RWPE2 (cell line): ENCODE data around the gene CNBD2.
"Not testable (repeated sequence)": the region's sequence is repeated elsewhere in the genome, so short reads cannot be mapped to it uniquely, and the experiment has no call there.

ENCODE experiments used
- ATAC-seq: fragments of 200-7000 bp; cut with Tn5 transposase; 3 replicates; pipeline ENCODE4 v1.9.1; 2021; ENCODE audit warnings: low read depth
- DNase-seq: peaks from one replicate; pipeline ENCODE4 v3.0.0-alpha.2; 2020; ENCODE audit warnings: low spot score
- H3K27ac ChIP-seq: fragments of 450-650 bp; 2 replicates; pipeline ENCODE4 v1.5.1; 2017; ENCODE audit warnings: mild to moderate bottlenecking; ENCODE audit not compliant: poor library complexity, severe bottlenecking
- H3K27me3 ChIP-seq: fragments of 250-450 bp; sonication (Bioruptor Pico); 2 replicates; pipeline ENCODE4 v1.5.1; 2021; ENCODE audit warnings: mild to moderate bottlenecking, moderate library complexity; ENCODE audit not compliant: insufficient read depth, poor library complexity, severe bottlenecking
- H3K36me3 ChIP-seq: fragments of 250-450 bp; sonication (Bioruptor Pico); 2 replicates; pipeline ENCODE4 v1.5.1; 2020; ENCODE audit warnings: low read depth, mild to moderate bottlenecking, moderate library complexity
- H3K4me1 ChIP-seq: fragments of 250-450 bp; sonication (Bioruptor Pico); 2 replicates; pipeline ENCODE4 v1.5.1; 2021; ENCODE audit warnings: mild to moderate bottlenecking, moderate library complexity; ENCODE audit not compliant: insufficient read depth, poor library complexity, severe bottlenecking
- H3K4me3 ChIP-seq: fragments of 250-450 bp; sonication (Bioruptor Pico); 2 replicates; pipeline ENCODE4 v1.5.1; 2021; ENCODE audit warnings: mild to moderate bottlenecking, moderate library complexity; ENCODE audit not compliant: severe bottlenecking
- H3K9me3 ChIP-seq: fragments of 250-450 bp; sonication (Bioruptor Pico); 2 replicates; pipeline ENCODE4 v1.5.1; 2021; ENCODE audit warnings: mild to moderate bottlenecking, moderate library complexity; ENCODE audit not compliant: severe bottlenecking
- TF ChIP-seq, protein P1 (sequence below): fragments of 450-650 bp; IDR thresholded peaks from one replicate; pipeline ENCODE4 v1.5.1; 2017; ENCODE audit warnings: mild to moderate bottlenecking, moderate library complexity; ENCODE audit not compliant: poor library complexity, severe bottlenecking

CNBD2 gene

DNA sequence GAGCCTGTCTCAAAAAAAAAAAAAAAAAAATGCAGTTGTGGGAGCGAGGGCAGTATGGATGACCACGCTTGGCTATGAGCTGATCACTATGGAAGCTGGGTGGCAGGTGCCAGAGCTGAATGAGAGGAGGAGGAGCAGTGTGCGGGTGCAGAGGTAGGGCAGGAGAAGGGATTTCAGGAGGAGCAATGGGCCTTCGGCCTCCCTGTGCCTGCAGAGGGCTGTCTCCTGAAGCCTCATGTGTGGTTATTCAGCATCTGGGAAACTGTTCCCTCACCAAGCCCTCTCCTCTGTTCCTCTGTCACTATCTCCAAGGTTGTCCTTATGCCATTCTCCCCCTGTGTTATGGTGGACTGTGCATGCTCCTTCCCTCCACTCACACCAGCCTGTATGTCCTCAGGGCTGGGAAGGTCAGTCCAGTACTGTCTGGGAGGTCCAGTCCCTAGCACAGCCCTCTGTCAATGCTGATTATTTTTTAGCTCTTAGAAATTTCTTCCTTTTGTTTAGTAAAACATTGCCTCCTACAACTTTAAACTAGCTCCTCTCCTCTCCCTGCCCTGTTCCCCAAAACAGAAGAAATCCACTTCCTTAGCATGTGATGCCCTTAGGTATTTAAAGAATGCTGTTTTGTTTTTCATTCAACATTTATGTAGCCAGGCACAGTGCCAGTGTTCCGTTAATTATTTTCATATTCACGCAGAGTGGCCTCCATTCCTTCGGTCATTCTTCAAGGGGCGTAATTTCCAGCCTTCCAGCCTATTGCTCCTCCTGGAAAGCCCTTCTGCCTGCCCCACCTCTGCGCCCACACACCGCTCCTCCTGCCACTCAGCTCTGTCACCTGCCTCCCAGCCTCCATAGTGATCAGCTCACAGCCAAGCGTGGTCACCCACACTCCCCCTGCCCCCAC is 48.9 kb downstream of the CNBD2 start:
- DNase-seq (peak; percentile 74), ATAC-seq (peak; percentile 73)
- H3K4me1 ChIP-seq: peaks cover 9% of the 10 kb centered on the region
- TF ChIP-seq, protein P1, sequence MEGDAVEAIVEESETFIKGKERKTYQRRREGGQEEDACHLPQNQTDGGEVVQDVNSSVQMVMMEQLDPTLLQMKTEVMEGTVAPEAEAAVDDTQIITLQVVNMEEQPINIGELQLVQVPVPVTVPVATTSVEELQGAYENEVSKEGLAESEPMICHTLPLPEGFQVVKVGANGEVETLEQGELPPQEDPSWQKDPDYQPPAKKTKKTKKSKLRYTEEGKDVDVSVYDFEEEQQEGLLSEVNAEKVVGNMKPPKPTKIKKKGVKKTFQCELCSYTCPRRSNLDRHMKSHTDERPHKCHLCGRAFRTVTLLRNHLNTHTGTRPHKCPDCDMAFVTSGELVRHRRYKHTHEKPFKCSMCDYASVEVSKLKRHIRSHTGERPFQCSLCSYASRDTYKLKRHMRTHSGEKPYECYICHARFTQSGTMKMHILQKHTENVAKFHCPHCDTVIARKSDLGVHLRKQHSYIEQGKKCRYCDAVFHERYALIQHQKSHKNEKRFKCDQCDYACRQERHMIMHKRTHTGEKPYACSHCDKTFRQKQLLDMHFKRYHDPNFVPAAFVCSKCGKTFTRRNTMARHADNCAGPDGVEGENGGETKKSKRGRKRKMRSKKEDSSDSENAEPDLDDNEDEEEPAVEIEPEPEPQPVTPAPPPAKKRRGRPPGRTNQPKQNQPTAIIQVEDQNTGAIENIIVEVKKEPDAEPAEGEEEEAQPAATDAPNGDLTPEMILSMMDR: no peak
- H3K9me3 ChIP-seq: no peaks in the 10 kb centered on the region
- H3K27me3 ChIP-seq: no peaks in the 10 kb centered on the region
- no peaks in the 10 kb centered on the region for H3K36me3 ChIP-seq
- H3K27ac ChIP-seq: no peak overlapping the region
- no peak overlapping the region for H3K4me3 ChIP-seq

DNA sequence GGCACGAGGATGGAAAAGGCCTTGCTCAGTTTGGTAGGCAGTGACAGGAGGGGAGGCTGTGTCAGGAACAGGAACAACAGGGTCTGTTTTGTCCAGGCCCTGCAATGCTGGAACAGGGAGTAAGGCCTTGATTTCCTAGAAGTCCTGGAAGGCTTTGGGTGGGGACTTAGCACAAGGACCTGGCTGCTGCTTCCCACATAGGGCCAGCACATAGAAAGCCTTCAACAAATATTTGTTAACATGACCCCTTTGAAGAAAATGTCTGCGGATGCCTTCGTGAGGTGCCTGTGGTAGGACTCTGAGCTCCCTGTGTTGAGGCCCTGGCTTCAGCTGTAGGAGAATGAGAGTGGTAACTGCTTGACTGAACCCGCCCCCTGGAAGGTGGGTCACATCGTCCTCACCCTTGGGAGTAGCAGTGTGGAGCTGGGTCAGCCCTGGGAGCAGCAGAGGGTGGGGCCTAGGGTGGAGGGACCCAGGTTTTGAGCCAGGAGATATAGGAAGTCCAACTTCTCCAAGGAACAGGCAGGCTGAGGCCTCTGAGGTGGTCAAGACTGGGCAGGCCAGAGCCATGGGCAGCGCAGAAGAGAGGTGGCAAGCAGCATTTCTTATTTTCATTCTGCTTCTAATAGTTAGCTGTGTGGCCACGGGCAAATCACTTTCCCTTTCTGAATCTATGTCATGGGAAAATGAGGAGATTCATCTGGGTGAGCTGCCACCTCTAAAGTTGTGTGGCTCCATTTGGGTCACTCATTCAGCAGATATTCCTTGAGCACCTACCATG is 50.0 kb downstream of the CNBD2 start:
- Histone ChIP-seq H3K4me3 (no peak overlapping the region), H3K27ac (no peak overlapping the region), H3K27me3 (no peaks in the 10 kb centered on the region), H3K9me3 (no peaks in the 10 kb centered on the region), H3K4me1 (peaks cover 9% of the 10 kb centered on the region), H3K36me3 (no peaks in the 10 kb centered on the region)
- TF ChIP-seq, protein P1: no peak
- ATAC-seq (no peak), DNase-seq (peak; percentile 81)

DNA sequence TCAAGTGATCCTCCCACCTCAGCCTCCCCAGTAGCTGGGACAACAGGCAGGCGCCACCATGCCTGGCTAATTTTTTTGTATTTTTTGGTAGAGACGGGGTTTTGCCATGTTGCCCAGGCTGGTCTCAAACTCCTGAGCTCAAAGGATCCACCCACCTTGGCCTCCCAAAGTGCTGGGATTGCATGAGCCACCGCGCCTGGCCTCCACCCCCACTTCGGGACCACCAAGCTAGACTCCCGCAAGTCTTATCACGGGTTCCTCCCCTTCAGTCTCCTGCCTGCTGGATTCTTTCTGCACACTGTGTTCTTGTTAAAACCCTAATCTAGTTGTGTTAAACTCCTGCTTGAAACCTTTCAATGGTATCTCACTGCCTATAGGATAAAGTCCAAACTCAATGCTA is 57.7 kb downstream of the CNBD2 start:
- H3K36me3 ChIP-seq, H3K4me3 ChIP-seq, ATAC-seq, H3K9me3 ChIP-seq, H3K4me1 ChIP-seq, H3K27me3 ChIP-seq, H3K27ac ChIP-seq: not testable (repeated sequence)
- DNase-seq: peak; percentile 70

DNA sequence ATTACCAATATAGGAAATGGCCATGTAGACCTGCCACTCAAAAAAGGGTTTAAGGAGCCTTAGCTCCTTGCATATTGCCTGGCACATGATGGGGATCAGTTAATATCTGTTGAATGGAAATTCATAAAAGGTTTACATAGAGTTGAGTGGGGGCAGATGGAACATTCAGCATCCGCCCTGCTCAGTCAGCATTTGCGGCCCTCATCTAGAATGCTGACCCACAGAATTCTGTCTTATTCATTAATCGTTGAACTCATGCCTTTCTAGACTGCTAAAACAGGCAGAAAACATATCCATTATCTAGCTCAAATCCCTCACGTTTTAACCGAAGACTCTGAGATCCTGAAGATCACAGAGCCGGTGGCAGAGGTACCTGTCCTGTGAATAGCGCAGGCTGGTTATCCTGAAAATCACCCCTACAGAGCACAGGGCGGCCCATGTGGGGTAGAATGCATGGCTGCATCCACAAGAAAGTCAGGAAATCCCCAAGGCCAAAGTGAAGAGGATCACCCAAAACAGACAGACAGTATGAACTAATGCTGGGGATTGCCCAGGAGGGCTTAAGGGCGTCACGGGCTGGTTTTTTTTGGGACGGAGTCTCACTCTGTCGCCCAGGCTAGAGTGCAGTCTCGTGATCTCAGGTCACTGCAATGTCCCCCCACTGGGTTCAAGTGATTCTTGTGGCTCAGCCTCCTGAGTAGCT is 59.9 kb downstream of the CNBD2 start:
- no peaks in the 10 kb centered on the region for H3K4me1 ChIP-seq
- TF ChIP-seq, protein P1: no peak
- no peak overlapping the region for H3K27ac ChIP-seq
- no peaks in the 10 kb centered on the region for H3K36me3 ChIP-seq
- peak; percentile 56 for DNase-seq
- ATAC-seq: no peak
- H3K27me3 ChIP-seq: no peaks in the 10 kb centered on the region
- no peaks in the 10 kb centered on the region for H3K9me3 ChIP-seq
- no peak overlapping the region for H3K4me3 ChIP-seq

DNA sequence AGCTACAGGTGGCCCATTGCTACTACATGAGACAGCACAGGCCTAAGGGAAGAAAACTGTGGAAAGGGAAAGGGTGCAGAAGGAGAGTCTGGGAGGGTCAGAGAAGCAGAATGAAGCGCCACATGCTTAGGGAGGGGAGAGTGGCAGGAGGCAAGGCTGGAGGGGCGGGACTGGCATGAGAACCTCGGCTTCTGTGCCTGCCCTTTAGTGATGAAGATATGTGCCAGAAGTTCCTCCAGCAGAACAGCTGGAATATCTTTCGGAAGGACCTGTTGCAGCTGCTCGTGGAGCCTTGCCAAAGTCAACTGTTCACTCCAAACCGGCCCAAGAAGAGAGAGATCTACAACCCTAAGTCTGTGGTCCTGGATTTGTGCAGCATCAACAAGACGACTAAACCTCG is 61.8 kb downstream of the CNBD2 start:
- H3K36me3 ChIP-seq: no peaks in the 10 kb centered on the region
- no peak overlapping the region for H3K27ac ChIP-seq
- no peak overlapping the region for H3K4me3 ChIP-seq
- no peaks in the 10 kb centered on the region for H3K9me3 ChIP-seq
- TF ChIP-seq, protein P1: no peak
- H3K4me1 ChIP-seq: no peaks in the 10 kb centered on the region
- DNase-seq (no peak), ATAC-seq (peak; percentile 17; the same call in 1 of the 3 replicates)
- H3K27me3 ChIP-seq: no peaks in the 10 kb centered on the region
